SU-DHL-6 (cell line): ENCODE measurements around the gene AGAP1.

ENCODE experiments used
- CTCF ChIP-seq: fragments of 200-600 bp; sonication (generic); IDR thresholded peaks from one replicate; pipeline ENCODE4 v1.5.1; 2017; ENCODE audit warnings: antibody characterized with exemption, mild to moderate bottlenecking, low read length, moderate library complexity; ENCODE audit not compliant: insufficient read depth, poor library complexity, severe bottlenecking
- EZH2phosphoT487 ChIP-seq: fragments of 200-600 bp; sonication (generic), shearing (Covaris generic); conservative IDR thresholded peaks from 2 replicates; pipeline ENCODE4 v1.6.1; 2018; ENCODE audit warnings: mild to moderate bottlenecking, antibody characterized with exemption, low read length, moderate library complexity, mixed read lengths

GRCh38 chr2:235692076-235692475 lies 198.2 kb downstream of the AGAP1 start:
- no peak for TF ChIP-seq CTCF
- no peak for TF ChIP-seq EZH2phosphoT487
